Nephron (organoid): ENCODE data around the gene SNED1.
"Not testable (repeated sequence)": the region's sequence is repeated elsewhere in the genome, so short reads cannot be mapped to it uniquely, and the experiment has no call there.

ENCODE experiments used
- H3K27ac Mint-ChIP-seq, 3 experiments: 2 replicates each; pipeline ENCODE4 v1.8.0; 2020; ENCODE audit warnings: mixed read lengths in 3 of 3, mild to moderate bottlenecking in 2 of 3, moderate library complexity in 1 of 3
- H3K27me3 Mint-ChIP-seq: 2 replicates; pipeline ENCODE4 v1.8.0; 2021; ENCODE audit warnings: low read depth, mild to moderate bottlenecking, moderate library complexity, mixed read lengths
- H3K36me3 Mint-ChIP-seq: 2 replicates; pipeline ENCODE4 v1.8.0; 2020; ENCODE audit warnings: low read depth, mixed read lengths
- H3K4me1 Mint-ChIP-seq: 2 replicates; pipeline ENCODE4 v1.8.0; 2020; ENCODE audit warnings: mixed read lengths
- H3K4me3 Mint-ChIP-seq, 3 experiments: 2 replicates each; pipeline ENCODE4 v1.8.0; 2020; ENCODE audit warnings: mild to moderate bottlenecking in 3 of 3, mixed read lengths in 3 of 3, moderate library complexity in 2 of 3
- H3K9me3 Mint-ChIP-seq: 2 replicates; pipeline ENCODE4 v1.8.0; 2020; ENCODE audit warnings: mixed read lengths
- CTCF ChIP-seq, 3 experiments: fragments of 200-600 bp; sonication (generic); IDR thresholded peaks; one replicate each; pipeline ENCODE4 v1.5.0; 2021; ENCODE audit warnings: antibody characterized with exemption in 3 of 3; ENCODE audit not compliant: unreplicated experiment in 3 of 3

The SNED1 gene

GRCh38 chr2:241099246-241099645 is 100.8 kb downstream of the SNED1 start:
- Mint-ChIP-seq H3K36me3 (peaks cover 42% of the 10 kb centered on the region), H3K27me3 (no peaks in the 10 kb centered on the region), H3K27ac (no peak overlapping the region), H3K4me3 (peak overlapping the region; percentile 60 to 98 (median 63)), H3K9me3 (no peaks in the 10 kb centered on the region), H3K4me1 (peaks cover 13% of the 10 kb centered on the region)
- no peak for TF ChIP-seq CTCF (IDR thresholded peaks at IDR 0.05; ENCODE audit: unreplicated experiment in 3 of 3)

- H3K9me3 Mint-ChIP-seq: no peaks in the 10 kb centered on the region
- no peaks in the 10 kb centered on the region for H3K27me3 Mint-ChIP-seq
- TF ChIP-seq CTCF (IDR thresholded peaks at IDR 0.05; ENCODE audit: unreplicated experiment in 3 of 3): no peak
- peaks cover 23% of the 10 kb centered on the region for H3K36me3 Mint-ChIP-seq
- peak within 1 kb of the TSS; percentile 94 to 98 (median 97) for H3K4me3 Mint-ChIP-seq
- H3K4me1 Mint-ChIP-seq: peaks cover 13% of the 10 kb centered on the region
- H3K27ac Mint-ChIP-seq: peak within 1 kb of the TSS; percentile 95 to 98 (median 98)
These were observed 103.9 kb downstream of the SNED1 start, which contains the start of gene MTERF4 for GRCh38 chr2:241102239-241102803. Gene MTERF4 (minus strand): TSS chr2:241102287. CDS start chr2:241102273, 14 bp downstream.

- Mint-ChIP-seq H3K27ac (peak overlapping the region; percentile 95 to 98 (median 98)), H3K27me3 (no peaks in the 10 kb centered on the region), H3K9me3 (no peaks in the 10 kb centered on the region), H3K36me3 (peaks cover 18% of the 10 kb centered on the region), H3K4me1 (peaks cover 13% of the 10 kb centered on the region), H3K4me3 (peak overlapping the region; percentile 94 to 98 (median 97))
- no peak for TF ChIP-seq CTCF (IDR thresholded peaks at IDR 0.05; ENCODE audit: unreplicated experiment in 3 of 3)
These were observed 104.8 kb downstream of the SNED1 start for GRCh38 chr2:241103176-241103595.

- not testable (repeated sequence) for H3K9me3 Mint-ChIP-seq, H3K4me3 Mint-ChIP-seq, H3K27ac Mint-ChIP-seq, H3K27me3 Mint-ChIP-seq
- H3K4me1 Mint-ChIP-seq: peaks cover 13% of the 10 kb centered on the region
- peaks cover 11% of the 10 kb centered on the region for H3K36me3 Mint-ChIP-seq
These were observed 106.2 kb downstream of the SNED1 start for GRCh38 chr2:241104611-241105010.

GRCh38 chr2:241105641-241106040 is 107.2 kb downstream of the SNED1 start:
- no peak for TF ChIP-seq CTCF (IDR thresholded peaks at IDR 0.05; ENCODE audit: unreplicated experiment in 3 of 3)

GRCh38 chr2:241107031-241107783 is 108.8 kb downstream of the SNED1 start:
- H3K36me3 Mint-ChIP-seq: peaks cover 3% of the 10 kb centered on the region
- H3K4me3 Mint-ChIP-seq: no peak overlapping the region
- H3K4me1 Mint-ChIP-seq: peaks cover 9% of the 10 kb centered on the region

More at GRCh38 chr2:241105641-241106040, 107.2 kb downstream of the SNED1 start:
- no peaks in the 10 kb centered on the region for H3K9me3 Mint-ChIP-seq
- no peaks in the 10 kb centered on the region for H3K27me3 Mint-ChIP-seq
- peak overlapping the region in 2 of 3 experiments; percentile 16 to 74 for H3K27ac Mint-ChIP-seq
- peaks cover 9% of the 10 kb centered on the region for H3K4me1 Mint-ChIP-seq
- H3K36me3 Mint-ChIP-seq: peaks cover 3% of the 10 kb centered on the region
- H3K4me3 Mint-ChIP-seq: peak overlapping the region in 2 of 3 experiments; percentile 12 to 51

More at GRCh38 chr2:241107031-241107783, 108.8 kb downstream of the SNED1 start:
- Mint-ChIP-seq H3K27me3 (no peaks in the 10 kb centered on the region), H3K27ac (no peak overlapping the region), H3K9me3 (no peaks in the 10 kb centered on the region)
- TF ChIP-seq CTCF (IDR thresholded peaks at IDR 0.05; ENCODE audit: unreplicated experiment in 3 of 3): no peak
